GM12872 (cell line): ENCODE results near the gene SCAMP3.

Source experiments
- CTCF ChIP-seq: IDR thresholded peaks from 3 replicates; pipeline ENCODE4 v1.5.1; 2011; ENCODE audit warnings: low read depth, mild to moderate bottlenecking, low read length, moderate library complexity; ENCODE audit not compliant: insufficient read depth

SCAMP3 gene

GRCh38 chr1:155301342-155301841 lies 39.2 kb upstream of the SCAMP3 start, which contains the start of gene PKLR:
TSS of gene PKLR (minus strand) at chr1:155301438. CDS start at chr1:155301395, 43 bp downstream.
- no peak for TF ChIP-seq CTCF

GRCh38 chr1:155300553-155301329 lies 38.6 kb upstream of the SCAMP3 start:
- TF ChIP-seq CTCF = no peak

- no peak for TF ChIP-seq CTCF
These were observed 37.9 kb upstream of the SCAMP3 start for GRCh38 chr1:155300024-155300423.

- TF ChIP-seq CTCF = no peak
These were observed 35.2 kb upstream of the SCAMP3 start for GRCh38 chr1:155297384-155297783.

- no peak for TF ChIP-seq CTCF
These were observed 34.5 kb upstream of the SCAMP3 start for GRCh38 chr1:155296661-155297060.

GRCh38 chr1:155295942-155296267 lies 33.7 kb upstream of the SCAMP3 start:
- no peak for TF ChIP-seq CTCF

GRCh38 chr1:155295183-155295941 lies 33.2 kb upstream of the SCAMP3 start:
- TF ChIP-seq CTCF = no peak
